ENCODE results near the gene PROX1. TPM values are rescaled to one million over a fixed set of nuclear protein-coding genes. Genes with fewer than 3 reads are reported as not detected.

Gene PROX1
- total and polyA plus RNA-seq, 2 of the 4 experiments (the other 2 are of a cell fraction) = under 0.01 to 0.02 TPM

GRCh38 chr1:213983493-213984386 lies 4.0 kb upstream of the PROX1 start:
- H3K9ac ChIP-seq (ENCODE audit: low read depth, low read length) = no peak overlapping the region
- no CpG with 5 or more reads among the region's 36 CpGs for WGBS, 2 experiments (ENCODE audit: extremely low coverage in 2 of 2, insufficient read length in 1 of 2)
- H3K9me3 ChIP-seq (ENCODE audit: control insufficient read depth, insufficient read depth, low read length) = peaks cover 3% of the 10 kb centered on the region; the same call in 1 of the 2 replicates
- H3K4me1 ChIP-seq (ENCODE audit: control insufficient read depth, insufficient read depth, low read length) = no peaks in the 10 kb centered on the region; the same call in 1 of the 2 replicates
- peak overlapping the region; percentile 50; the same call in 1 of the 2 replicates for H3K4me2 ChIP-seq (ENCODE audit: low read depth, low read length)
- CTCF ChIA-PET = no interaction called here
- intact Hi-C loops (cut with micrococcal nuclease) = no loop called here
- no peak overlapping the region for H3K4ac ChIP-seq (ENCODE audit: low read depth, low read length)
- no peak overlapping the region for H2AK9ac ChIP-seq (replicated peaks; ENCODE audit: low read depth, low read length, poor library complexity)
- H2BK120ac ChIP-seq (ENCODE audit: low read depth, low read length) = no peak overlapping the region
- no peak overlapping the region for H3K56ac ChIP-seq (ENCODE audit: extremely low read depth, insufficient read depth, low read length)
- no peak overlapping the region for H4K8ac ChIP-seq (ENCODE audit: low read depth in 2 of 2, low read length in 2 of 2)
- no peak overlapping the region for H4K5ac ChIP-seq (ENCODE audit: low read depth, low read length)
- ATAC-seq (ENCODE audit: low read depth) (no peak), DNase-seq (no peak)
- no peak overlapping the region for H2BK20ac ChIP-seq (ENCODE audit: low read depth, low read length)
- H2AFZ ChIP-seq (replicated peaks; ENCODE audit: low read length, poor library complexity) = peak overlapping the region; percentile 59
- H3K79me1 ChIP-seq (ENCODE audit: low read depth in 1 of 2, low read length in 2 of 2) = no peaks in the 10 kb centered on the region
- no peak overlapping the region for H3K23ac ChIP-seq (ENCODE audit: low read depth, low read length)
- H3K27ac ChIP-seq (ENCODE audit: insufficient read depth, low read length) = no peak overlapping the region
- H2BK15ac ChIP-seq (ENCODE audit: low read depth, low read length) = no peak overlapping the region
- POLR2A ChIA-PET (ENCODE audit: unreplicated experiment) = no interaction called here
- no peak overlapping the region for H4K91ac ChIP-seq (ENCODE audit: insufficient read depth, low read depth, low read length)
- no TSS peak for BruUV-seq (replicated peaks)
- no peak overlapping the region for H3K18ac ChIP-seq (ENCODE audit: low read depth, low read length)
- no peaks in the 10 kb centered on the region for H3K9me1 ChIP-seq (ENCODE audit: insufficient read depth, low read length)
- no peak overlapping the region for H2AK5ac ChIP-seq (ENCODE audit: low read depth, low read length)
- no peak overlapping the region for H2BK5ac ChIP-seq (ENCODE audit: low read depth, low read length, poor library complexity, severe bottlenecking)
- in situ Hi-C loops (cut with MboI; ENCODE audit: low sequenced_read_pairs) = no loop called here
- H3K36me3 ChIP-seq (ENCODE audit: control insufficient read depth, insufficient read depth, low read length) = no peaks in the 10 kb centered on the region
- no peaks in the 10 kb centered on the region for H4K20me1 ChIP-seq (ENCODE audit: insufficient read depth, low read length)
- H3K4me3 ChIP-seq (ENCODE audit: insufficient read depth, low read depth, low read length) = no peak overlapping the region
- H3K27me3 ChIP-seq (ENCODE audit: control insufficient read depth, insufficient read depth, low read length) = peaks cover 68% of the 10 kb centered on the region
- H3K14ac ChIP-seq (replicated peaks; ENCODE audit: low read depth, low read length) = no peak overlapping the region
- dilution Hi-C loops (cut with HindIII; ENCODE audit: low sequenced_read_pairs, unreplicated experiment) = no loop called here
- no peak for TF ChIP-seq RFX5 (IDR thresholded peaks at IDR 0.05; ENCODE audit: low read depth, low read length)
- no peak for TF ChIP-seq ELK1 (IDR thresholded peaks at IDR 0.05; ENCODE audit: borderline replicate concordance, low read depth, low read length)
- no peak for TF ChIP-seq RAD21 (IDR thresholded peaks at IDR 0.05; ENCODE audit: low read length)
- no peak for TF ChIP-seq CTCF (conservative IDR thresholded peaks at IDR 0.05; ENCODE audit: low read depth, low read length)
- no peak for TF ChIP-seq FOS (IDR thresholded peaks at IDR 0.05; ENCODE audit: low read depth, low read length)
- no peak for TF ChIP-seq USF2 (IDR thresholded peaks at IDR 0.05; ENCODE audit: low read depth, low read length)
- no peak for TF ChIP-seq MXI1 (IDR thresholded peaks at IDR 0.05; ENCODE audit: borderline replicate concordance, low read depth, low read length)
- TF ChIP-seq MAZ (IDR thresholded peaks at IDR 0.05; ENCODE audit: borderline replicate concordance, low read depth, low read length) = no peak
- no peak for TF ChIP-seq BHLHE40 (IDR thresholded peaks at IDR 0.05; ENCODE audit: low read depth, low read length)
- no peak for TF ChIP-seq CEBPB (IDR thresholded peaks at IDR 0.05; ENCODE audit: low read depth, low read length)
- TF ChIP-seq CHD1 (IDR thresholded peaks at IDR 0.05; ENCODE audit: low read depth, low read length) = no peak
- no peak for TF ChIP-seq SMC3 (IDR thresholded peaks at IDR 0.05; ENCODE audit: low read depth, low read length)
- no peak for TF ChIP-seq POLR2A (IDR thresholded peaks at IDR 0.05; ENCODE audit: low read depth, low read length)
- no peak for TF ChIP-seq RCOR1 (IDR thresholded peaks at IDR 0.05; ENCODE audit: insufficient replicate concordance, low read length)
- no peak for TF ChIP-seq MAFK (IDR thresholded peaks at IDR 0.05; ENCODE audit: low read depth, low read length)

Data from IMR-90 (cell line).